Effector memory CD8-positive, alpha-beta T cell (primary cell): ENCODE measurements around the gene SLC6A7.

ENCODE experiments used
- ATAC-seq: fragments of 150-1000 bp; cut with Tn5 transposase; replicated peaks from 2 replicates; pipeline ENCODE4 v1.10.0; 2021; ENCODE audit warnings: mild to moderate bottlenecking, moderate library complexity
- DNase-seq, 3 experiments: peaks; one replicate each; pipeline ENCODE4 v3.0.0; 2021
- H3K27ac Mint-ChIP-seq, 2 donors: one replicate each; pipeline ENCODE4 v1.8.0; 2022; ENCODE audit warnings: mild to moderate bottlenecking in 2 of 2, mixed read lengths in 2 of 2, moderate library complexity in 2 of 2
- H3K27me3 Mint-ChIP-seq, 2 donors: one replicate each; pipeline ENCODE4 v1.8.0; 2022; ENCODE audit warnings: mixed read lengths in 2 of 2
- H3K36me3 Mint-ChIP-seq: one replicate; pipeline ENCODE4 v1.8.0; 2022; ENCODE audit warnings: mild to moderate bottlenecking, moderate library complexity, mixed read lengths; ENCODE audit not compliant: insufficient read depth
- H3K4me1 Mint-ChIP-seq, 2 donors: one replicate each; pipeline ENCODE4 v1.8.0; 2022; ENCODE audit warnings: low read depth in 2 of 2, mixed read lengths in 2 of 2
- H3K4me3 Mint-ChIP-seq, 2 donors: one replicate each; pipeline ENCODE4 v1.8.0; 2022; ENCODE audit warnings: mild to moderate bottlenecking in 2 of 2, mixed read lengths in 2 of 2, moderate library complexity in 2 of 2
- H3K9me3 Mint-ChIP-seq, 2 donors: one replicate each; pipeline ENCODE4 v1.8.0; 2022; ENCODE audit warnings: mixed read lengths in 2 of 2

Gene SLC6A7

DNA sequence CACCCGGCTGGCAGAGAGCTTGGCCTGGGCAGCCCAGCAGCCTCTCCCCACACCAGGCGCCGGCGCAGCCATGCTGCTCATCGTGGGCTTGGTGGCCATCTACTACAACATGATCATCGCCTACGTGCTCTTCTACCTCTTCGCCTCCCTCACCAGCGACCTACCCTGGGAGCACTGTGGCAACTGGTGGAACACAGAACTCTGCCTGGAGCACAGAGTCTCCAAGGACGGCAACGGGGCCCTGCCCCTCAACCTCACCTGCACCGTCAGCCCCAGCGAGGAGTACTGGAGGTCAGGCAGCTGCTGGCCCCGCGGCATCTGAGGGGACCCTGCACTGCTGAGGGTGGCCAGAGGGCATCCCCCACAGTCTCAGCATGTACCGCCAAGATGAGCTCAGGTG, 7.1 kb downstream of the SLC6A7 start:
- H3K27ac Mint-ChIP-seq: no peak overlapping the region
- H3K36me3 Mint-ChIP-seq: no peaks in the 10 kb centered on the region
- no peaks in the 10 kb centered on the region for H3K9me3 Mint-ChIP-seq
- no peak for ATAC-seq
- no peak overlapping the region for H3K4me3 Mint-ChIP-seq
- no peak for DNase-seq
- H3K27me3 Mint-ChIP-seq: peaks cover 52 to 72% of the 10 kb centered on the region in 2 donors
- no peaks in the 10 kb centered on the region for H3K4me1 Mint-ChIP-seq

DNA sequence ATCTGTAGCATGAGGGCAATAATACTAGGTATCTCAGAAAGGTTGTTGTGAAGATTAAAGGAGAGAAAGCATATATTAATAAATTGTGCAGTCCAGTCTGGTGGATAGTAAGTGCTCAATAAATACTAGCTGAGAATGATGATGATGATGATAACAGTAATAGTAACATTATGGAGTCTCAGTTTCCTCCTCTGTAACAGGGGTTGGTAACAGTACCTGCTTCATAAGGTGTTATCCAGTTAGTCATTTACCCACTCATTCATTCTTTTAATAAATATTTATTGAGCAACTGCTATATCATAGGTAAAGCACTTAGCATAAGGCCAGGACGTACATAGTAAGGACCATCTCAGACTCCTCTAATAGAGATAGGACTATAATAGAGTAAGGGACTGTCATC, 7.6 kb downstream of the SLC6A7 start:
- H3K27me3 Mint-ChIP-seq: peaks cover 53 to 72% of the 10 kb centered on the region in 2 donors
- DNase-seq: no peak
- H3K9me3 Mint-ChIP-seq: no peaks in the 10 kb centered on the region
- no peak overlapping the region for H3K4me3 Mint-ChIP-seq
- ATAC-seq: no peak
- no peak overlapping the region for H3K27ac Mint-ChIP-seq
- H3K36me3 Mint-ChIP-seq: no peaks in the 10 kb centered on the region
- H3K4me1 Mint-ChIP-seq: no peaks in the 10 kb centered on the region

DNA sequence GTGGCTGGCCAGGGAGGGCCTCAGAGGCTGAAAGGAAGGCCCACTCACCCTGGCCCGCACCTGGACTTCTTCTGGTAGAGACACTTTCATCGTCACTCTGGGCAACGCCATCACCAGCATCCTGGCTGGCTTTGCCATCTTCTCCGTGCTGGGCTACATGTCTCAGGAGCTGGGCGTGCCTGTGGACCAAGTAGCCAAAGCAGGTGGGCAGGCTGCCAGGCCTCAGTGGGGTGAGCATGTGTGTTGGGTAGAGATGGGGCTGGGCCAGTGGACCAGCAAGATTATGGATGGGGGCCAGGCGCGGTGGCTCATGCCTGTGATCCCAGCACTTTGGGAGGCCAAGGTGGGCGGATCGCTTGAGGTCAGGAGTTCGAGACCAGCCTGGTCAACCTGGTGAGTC, 12.6 kb downstream of the SLC6A7 start:
- ATAC-seq (no peak), DNase-seq (no peak)
- no peaks in the 10 kb centered on the region for H3K4me1 Mint-ChIP-seq
- peaks cover 35 to 57% of the 10 kb centered on the region in 2 donors for H3K27me3 Mint-ChIP-seq
- no peaks in the 10 kb centered on the region for H3K9me3 Mint-ChIP-seq
- no peaks in the 10 kb centered on the region for H3K36me3 Mint-ChIP-seq
- no peak overlapping the region for H3K4me3 Mint-ChIP-seq
- H3K27ac Mint-ChIP-seq: no peak overlapping the region

DNA sequence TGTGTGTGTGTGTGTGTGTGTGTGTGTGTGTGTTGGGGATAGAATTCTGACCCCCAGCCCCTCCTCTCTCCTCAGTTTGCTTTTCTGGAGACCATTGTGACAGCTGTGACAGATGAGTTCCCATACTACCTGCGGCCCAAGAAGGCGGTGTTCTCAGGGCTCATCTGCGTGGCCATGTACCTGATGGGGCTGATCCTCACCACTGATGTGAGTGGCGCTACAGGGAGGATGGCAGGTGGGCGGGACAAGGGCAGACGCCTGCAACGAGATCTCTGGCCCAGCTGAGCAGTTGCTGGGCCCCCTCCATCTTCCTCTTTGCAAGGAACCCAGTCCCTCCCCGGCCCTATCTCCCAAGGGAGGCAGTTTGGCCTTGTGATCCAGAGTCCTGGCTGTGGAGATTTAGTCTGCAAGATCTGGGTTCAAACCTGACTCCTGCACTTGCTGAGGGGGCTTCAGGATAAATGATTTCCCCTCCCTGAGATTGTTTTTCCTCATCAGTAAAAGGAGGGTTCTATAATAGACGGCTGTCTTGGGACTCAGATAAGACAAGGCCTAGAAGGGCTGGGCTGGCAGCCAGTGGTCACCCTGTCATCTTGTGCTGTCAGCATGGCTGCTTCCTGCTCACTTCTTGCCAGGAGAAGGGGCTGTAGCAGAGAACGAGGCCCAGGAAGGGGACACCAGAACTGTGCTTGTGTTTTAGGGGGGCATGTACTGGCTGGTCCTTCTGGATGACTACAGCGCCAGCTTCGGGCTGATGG, 14.1 kb downstream of the SLC6A7 start:
- Mint-ChIP-seq H3K4me1 (peaks cover 11 to 12% of the 10 kb centered on the region in 2 donors), H3K9me3 (no peaks in the 10 kb centered on the region), H3K27me3 (peaks cover 38 to 63% of the 10 kb centered on the region in 2 donors), H3K36me3 (no peaks in the 10 kb centered on the region), H3K27ac (peak overlapping the region in 1 of 2 donors; percentile 39), H3K4me3 (no peak overlapping the region)
- no peak for ATAC-seq
- DNase-seq: no peak

DNA sequence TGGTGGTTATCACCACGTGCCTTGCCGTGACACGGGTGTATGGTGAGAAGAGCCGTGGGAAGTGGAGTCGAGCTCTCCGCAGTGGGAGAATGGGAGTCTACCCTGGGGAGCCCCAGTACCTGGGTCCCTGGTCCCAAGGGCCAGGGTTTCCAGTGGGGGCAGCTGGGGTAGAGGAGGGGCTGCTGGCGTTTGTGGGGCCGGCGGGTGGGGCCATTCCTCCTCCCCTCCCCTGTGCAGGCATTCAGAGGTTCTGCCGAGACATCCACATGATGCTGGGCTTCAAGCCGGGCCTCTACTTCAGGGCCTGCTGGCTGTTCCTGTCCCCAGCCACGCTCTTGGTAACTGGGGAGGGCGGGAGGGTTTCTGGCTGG, 14.7 kb downstream of the SLC6A7 start:
- peaks cover 37 to 63% of the 10 kb centered on the region in 2 donors for H3K27me3 Mint-ChIP-seq
- peak overlapping the region in 1 of 2 donors; percentile 39 for H3K27ac Mint-ChIP-seq
- ATAC-seq (no peak), DNase-seq (no peak)
- H3K36me3 Mint-ChIP-seq: no peaks in the 10 kb centered on the region
- no peak overlapping the region for H3K4me3 Mint-ChIP-seq
- peaks cover 16 to 17% of the 10 kb centered on the region in 2 donors for H3K4me1 Mint-ChIP-seq
- H3K9me3 Mint-ChIP-seq: no peaks in the 10 kb centered on the region

DNA sequence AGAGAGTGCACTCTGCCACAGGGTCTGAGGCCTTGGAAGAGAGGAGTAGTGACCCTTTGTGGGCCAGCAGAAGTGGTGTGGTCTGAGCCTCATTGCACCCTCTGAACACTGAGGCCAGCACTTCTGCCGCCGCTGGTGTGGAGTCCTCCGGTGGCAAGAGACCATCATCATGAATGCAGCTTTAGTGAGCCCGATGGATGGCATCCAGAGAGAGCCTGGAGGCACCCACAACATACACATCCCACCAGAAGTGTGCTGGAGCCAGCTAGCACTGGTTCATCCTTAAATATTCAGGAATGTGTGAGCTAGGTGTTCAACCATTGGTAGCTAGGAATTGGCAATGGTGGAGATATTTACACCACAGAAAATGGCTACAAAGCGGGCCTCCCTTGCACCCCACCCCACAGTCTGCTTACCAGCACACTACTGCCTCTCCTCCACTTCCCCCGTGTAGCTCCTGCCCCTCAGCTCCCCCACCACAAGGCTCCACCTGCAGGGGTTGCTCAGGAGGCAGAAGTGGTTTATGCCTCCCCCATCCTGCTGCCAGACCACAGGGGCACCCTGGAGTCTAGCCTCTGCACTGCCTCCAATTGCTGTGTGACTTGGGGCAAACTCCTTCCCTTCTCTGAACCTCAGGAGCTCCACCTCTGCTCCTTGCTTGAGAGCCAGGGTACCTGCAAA, 16.4 kb downstream of the SLC6A7 start:
- Mint-ChIP-seq H3K27me3 (peaks cover 25 to 64% of the 10 kb centered on the region in 2 donors), H3K4me3 (no peak overlapping the region), H3K9me3 (no peaks in the 10 kb centered on the region), H3K36me3 (no peaks in the 10 kb centered on the region), H3K4me1 (peaks cover 16 to 22% of the 10 kb centered on the region in 2 donors), H3K27ac (no peak overlapping the region)
- no peak for DNase-seq
- ATAC-seq: no peak

DNA sequence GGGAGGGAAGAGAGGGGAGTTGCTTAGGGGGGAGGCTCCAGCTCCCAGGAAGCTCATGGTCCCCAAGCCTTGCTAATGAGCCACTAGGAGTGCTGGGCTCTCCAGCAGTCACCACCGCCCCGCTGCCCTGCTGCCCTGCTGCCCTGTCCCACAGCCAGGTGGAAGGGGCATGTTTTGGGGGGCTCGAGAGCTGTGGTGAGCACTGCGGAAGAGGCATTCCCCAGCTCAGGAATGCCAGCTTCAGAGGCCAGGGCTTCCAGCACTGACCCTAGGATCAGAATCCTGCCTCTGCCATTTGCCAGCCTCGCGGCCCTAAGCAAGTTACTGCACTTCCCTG, 16.9 kb downstream of the SLC6A7 start:
- peaks cover 25 to 64% of the 10 kb centered on the region in 2 donors for H3K27me3 Mint-ChIP-seq
- ATAC-seq (no peak), DNase-seq (no peak)
- peaks cover 16 to 22% of the 10 kb centered on the region in 2 donors for H3K4me1 Mint-ChIP-seq
- no peaks in the 10 kb centered on the region for H3K36me3 Mint-ChIP-seq
- no peak overlapping the region for H3K4me3 Mint-ChIP-seq
- no peaks in the 10 kb centered on the region for H3K9me3 Mint-ChIP-seq
- no peak overlapping the region for H3K27ac Mint-ChIP-seq

DNA sequence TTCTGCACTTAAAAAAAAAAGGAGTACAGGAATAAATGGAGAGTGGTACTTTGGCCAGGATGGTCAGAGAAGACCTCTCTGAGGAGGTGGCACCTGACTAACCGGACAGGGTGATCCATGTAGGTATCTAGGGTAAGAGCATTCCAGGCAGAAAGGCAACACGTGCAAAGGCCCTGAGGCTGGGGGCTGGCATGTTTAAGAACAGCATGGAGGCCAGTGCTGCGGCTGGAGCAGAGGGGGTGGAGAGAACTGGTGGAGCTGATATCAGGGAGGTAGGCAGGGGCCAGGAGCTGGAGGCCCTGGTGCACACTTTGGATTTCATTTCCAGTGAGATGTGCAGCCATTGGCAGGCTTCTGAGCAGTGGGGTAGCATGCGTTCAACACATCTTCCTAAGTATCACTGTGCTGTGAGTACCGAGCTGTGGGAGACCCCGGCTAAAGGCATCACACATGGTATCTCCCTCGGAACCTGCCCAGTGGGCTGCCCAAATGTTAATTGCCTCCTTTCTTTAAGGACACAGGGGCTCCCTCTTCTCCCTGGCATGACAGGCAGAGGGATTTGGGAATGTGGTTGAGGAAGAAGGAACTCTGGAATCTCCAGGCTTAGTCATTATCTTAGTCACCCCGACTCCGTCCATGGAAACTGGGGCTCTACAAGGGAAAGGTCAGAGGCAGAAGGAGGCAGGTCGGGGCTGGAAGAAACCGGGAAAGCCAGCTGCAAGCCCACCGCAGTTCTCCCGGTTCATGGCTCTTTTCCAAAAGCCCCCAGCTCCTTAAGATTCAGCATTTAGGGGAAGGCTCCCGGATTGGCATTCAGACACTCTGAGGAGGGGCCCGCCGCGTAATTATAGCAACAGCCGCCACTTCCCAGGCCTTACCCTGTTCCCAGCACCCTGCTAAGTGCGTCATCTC, 18.6 kb downstream of the SLC6A7 start:
- peaks cover 19 to 54% of the 10 kb centered on the region in 2 donors for H3K27me3 Mint-ChIP-seq
- DNase-seq: no peak

DNA sequence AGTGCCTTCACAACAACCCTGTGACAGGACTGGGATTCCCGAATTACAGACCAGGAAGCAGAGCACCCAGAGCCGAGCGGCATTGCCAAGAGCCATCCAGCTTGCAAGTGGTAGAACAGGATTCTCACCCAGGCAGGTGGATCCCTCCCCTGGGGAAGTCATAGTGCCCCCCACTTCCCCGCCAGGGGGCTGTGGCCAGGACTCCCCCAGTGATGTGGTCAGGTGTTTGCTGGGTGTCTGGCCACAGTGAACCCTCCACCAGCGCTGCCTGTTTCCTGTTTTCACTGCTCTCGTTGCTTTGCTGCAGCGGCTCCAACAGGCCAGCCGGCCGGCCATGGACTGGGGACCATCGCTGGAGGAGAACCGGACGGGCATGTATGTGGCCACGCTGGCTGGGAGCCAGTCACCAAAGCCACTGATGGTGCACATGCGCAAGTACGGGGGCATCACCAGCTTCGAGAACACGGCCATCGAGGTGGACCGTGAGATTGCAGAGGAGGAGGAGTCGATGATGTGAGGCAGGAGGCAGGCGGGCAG, 19.3 kb downstream of the SLC6A7 start:
- Mint-ChIP-seq H3K36me3 (no peaks in the 10 kb centered on the region), H3K27ac (peak overlapping the region; percentile 62 to 77), H3K9me3 (no peaks in the 10 kb centered on the region), H3K27me3 (peaks cover 19 to 51% of the 10 kb centered on the region in 2 donors), H3K4me1 (peaks cover 16 to 22% of the 10 kb centered on the region in 2 donors), H3K4me3 (peak overlapping the region; percentile 67 to 76)
- ATAC-seq (peak; percentile 87), DNase-seq (peak; percentile 27 to 31 (median 30))

More for the DNA sequence above, 18.6 kb downstream of the SLC6A7 start:
- ATAC-seq: no peak
- H3K36me3 Mint-ChIP-seq: no peaks in the 10 kb centered on the region
- peak overlapping the region; percentile 62 to 77 for H3K27ac Mint-ChIP-seq
- peaks cover 16 to 22% of the 10 kb centered on the region in 2 donors for H3K4me1 Mint-ChIP-seq
- H3K9me3 Mint-ChIP-seq: no peaks in the 10 kb centered on the region
- H3K4me3 Mint-ChIP-seq: peak overlapping the region; percentile 67 to 76

DNA sequence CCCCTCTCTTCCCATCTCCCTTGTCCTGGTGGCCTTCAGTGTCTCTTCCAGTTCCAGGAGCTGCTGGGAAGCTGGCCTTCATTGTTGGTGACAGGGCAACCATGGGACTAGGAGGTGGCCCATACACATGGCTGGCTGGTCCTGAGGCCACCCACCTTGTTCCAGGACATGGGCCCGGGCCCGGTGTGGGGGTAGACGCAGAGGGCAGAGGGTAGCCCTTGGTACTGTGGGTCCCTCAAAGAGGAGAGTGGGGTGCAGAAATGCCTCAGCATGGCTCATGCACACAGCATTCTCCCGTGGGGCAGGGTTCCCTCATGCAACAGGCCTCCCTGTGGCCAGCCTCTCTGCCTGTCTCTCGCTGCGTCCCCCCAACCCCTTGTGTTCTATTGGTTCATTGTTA, 20.8 kb downstream of the SLC6A7 start:
- ATAC-seq: no peak
- no peak for DNase-seq
- H3K27me3 Mint-ChIP-seq: peaks cover 19 to 51% of the 10 kb centered on the region in 2 donors
- H3K9me3 Mint-ChIP-seq: no peaks in the 10 kb centered on the region
- H3K36me3 Mint-ChIP-seq: no peaks in the 10 kb centered on the region
- H3K4me1 Mint-ChIP-seq: peaks cover 16 to 22% of the 10 kb centered on the region in 2 donors
- H3K27ac Mint-ChIP-seq: peak overlapping the region in 1 of 2 donors; percentile 62
- no peak overlapping the region for H3K4me3 Mint-ChIP-seq

DNA sequence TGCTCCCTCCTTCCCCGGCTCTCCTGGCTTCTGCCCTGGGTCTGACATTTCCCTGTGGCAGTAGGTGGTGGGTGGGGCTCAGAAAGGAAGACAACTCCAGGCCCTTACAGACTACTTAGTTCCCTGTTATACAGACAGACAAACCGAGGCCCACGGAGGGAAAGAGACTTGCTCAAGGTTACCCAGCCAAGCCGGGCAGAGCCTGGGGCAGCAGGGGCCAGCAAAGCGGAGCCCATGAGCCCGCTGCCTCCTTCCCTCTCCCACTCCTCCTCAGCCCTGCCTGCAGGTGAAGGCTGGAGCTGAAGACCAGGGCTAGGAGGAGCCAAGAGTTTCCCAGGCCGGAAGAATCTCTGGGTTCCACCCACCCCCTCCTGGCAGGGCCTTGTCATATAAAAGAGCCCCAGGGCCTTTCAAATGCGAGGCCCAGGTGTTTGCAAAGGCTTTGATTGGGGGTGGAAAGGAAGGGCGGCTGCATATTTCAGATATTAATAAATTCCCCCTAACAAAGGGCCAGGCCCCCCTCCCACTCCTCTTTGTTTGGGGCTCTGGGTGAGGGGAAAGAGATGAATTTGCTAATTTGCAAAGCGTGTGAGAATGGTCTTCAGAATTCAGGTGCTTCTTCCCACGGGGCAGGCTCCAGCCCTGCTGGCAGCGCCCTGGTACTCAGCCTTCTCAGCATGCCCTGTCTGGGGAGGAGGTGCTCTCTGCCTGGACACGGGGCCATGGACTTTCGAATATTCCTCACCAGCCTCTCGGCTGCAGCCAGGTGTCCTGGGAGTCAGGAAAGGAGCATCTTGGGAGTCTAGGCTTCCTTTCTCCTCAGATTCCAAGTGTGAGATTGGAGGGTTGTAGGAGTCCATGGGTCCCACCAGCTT, 21.5 kb downstream of the SLC6A7 start:
- no peak for ATAC-seq
- DNase-seq: no peak

DNA sequence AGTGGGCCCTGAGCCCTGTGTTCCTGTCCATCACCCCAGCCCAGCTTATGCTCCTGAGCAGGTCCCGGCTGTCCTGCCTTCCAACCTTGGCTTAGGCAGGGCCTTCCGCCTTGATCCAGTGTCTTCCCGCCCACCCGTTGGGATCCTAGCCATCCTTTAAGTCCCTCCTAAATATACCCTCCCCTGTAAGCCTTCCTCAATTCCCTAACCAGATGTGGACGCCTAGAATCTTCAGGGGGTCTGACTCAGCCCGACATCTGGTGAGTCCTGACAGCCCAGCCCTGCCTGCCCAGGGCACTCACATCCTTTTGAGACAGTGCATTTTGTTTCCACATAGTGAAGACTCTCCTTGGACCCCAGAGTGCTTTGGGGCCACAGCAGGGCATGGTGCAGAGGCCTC, 23.7 kb downstream of the SLC6A7 start:
- no peak for DNase-seq
- no peaks in the 10 kb centered on the region for H3K9me3 Mint-ChIP-seq

More for the DNA sequence above, 21.5 kb downstream of the SLC6A7 start:
- Mint-ChIP-seq H3K27me3 (peaks cover 19 to 51% of the 10 kb centered on the region in 2 donors), H3K9me3 (no peaks in the 10 kb centered on the region), H3K4me3 (no peak overlapping the region), H3K4me1 (peaks cover 16 to 22% of the 10 kb centered on the region in 2 donors), H3K36me3 (no peaks in the 10 kb centered on the region), H3K27ac (no peak overlapping the region)

More for the DNA sequence above, 23.7 kb downstream of the SLC6A7 start:
- H3K27ac Mint-ChIP-seq: no peak overlapping the region
- ATAC-seq: no peak
- H3K4me1 Mint-ChIP-seq: peaks cover 13 to 19% of the 10 kb centered on the region in 2 donors
- peaks cover 6 to 51% of the 10 kb centered on the region in 2 donors for H3K27me3 Mint-ChIP-seq
- no peaks in the 10 kb centered on the region for H3K36me3 Mint-ChIP-seq
- no peak overlapping the region for H3K4me3 Mint-ChIP-seq
